HEK293 (cell line): Measurements from ENCODE around the gene CPT1A.

Experiments used
- BCL11A ChIP-seq: fragments of 450-650 bp; formaldehyde crosslinking; IDR thresholded peaks from 2 replicates; pipeline ENCODE4 v1.5.1; 2016; ENCODE audit warnings: low read depth, missing biosample characterization, missing genetic modification characterization
- GLIS2 ChIP-seq: fragments of 450-650 bp; formaldehyde crosslinking; IDR thresholded peaks from 2 replicates; pipeline ENCODE4 v1.5.1; 2016; ENCODE audit warnings: missing biosample characterization, missing genetic modification characterization
- KLF10 ChIP-seq: fragments of 450-650 bp; IDR thresholded peaks from 2 replicates; pipeline ENCODE4 v1.5.1; 2018; ENCODE audit warnings: missing biosample characterization, mild to moderate bottlenecking, missing genetic modification characterization
- MYNN ChIP-seq: fragments of 450-650 bp; formaldehyde crosslinking; IDR thresholded peaks from 2 replicates; pipeline ENCODE4 v1.5.1; 2016; ENCODE audit warnings: missing biosample characterization, missing genetic modification characterization, borderline replicate concordance
- ZBTB8A ChIP-seq: fragments of 450-650 bp; formaldehyde crosslinking; IDR thresholded peaks from 2 replicates; pipeline ENCODE4 v1.5.1; 2016; ENCODE audit warnings: missing biosample characterization, missing genetic modification characterization
- ZFHX2 ChIP-seq: fragments of 450-650 bp; formaldehyde crosslinking; conservative IDR thresholded peaks from 2 replicates; pipeline ENCODE4 v1.5.1; 2016; ENCODE audit warnings: missing biosample characterization, missing genetic modification characterization
- ZNF155 ChIP-seq: fragments of 450-650 bp; formaldehyde crosslinking; IDR thresholded peaks from 2 replicates; pipeline ENCODE4 v1.5.1; 2016; ENCODE audit warnings: missing biosample characterization, missing genetic modification characterization
- ZNF211 ChIP-seq: fragments of 450-650 bp; formaldehyde crosslinking; IDR thresholded peaks from 2 replicates; pipeline ENCODE4 v1.5.1; 2016; ENCODE audit warnings: low read depth, missing biosample characterization, missing genetic modification characterization
- ZNF23 ChIP-seq: fragments of 450-650 bp; formaldehyde crosslinking; IDR thresholded peaks from 2 replicates; pipeline ENCODE4 v1.5.1; 2016; ENCODE audit warnings: missing biosample characterization, missing genetic modification characterization, borderline replicate concordance
- ZNF37A ChIP-seq: fragments of 450-650 bp; IDR thresholded peaks from 2 replicates; pipeline ENCODE4 v1.5.1; 2018; ENCODE audit warnings: missing biosample characterization, missing genetic modification characterization
- ZNF394 ChIP-seq: fragments of 450-650 bp; formaldehyde crosslinking; IDR thresholded peaks from 2 replicates; pipeline ENCODE4 v1.5.1; 2016; ENCODE audit warnings: missing biosample characterization, missing genetic modification characterization, mild to moderate bottlenecking, moderate library complexity, borderline replicate concordance
- ZNF404 ChIP-seq: fragments of 450-650 bp; formaldehyde crosslinking; IDR thresholded peaks from 2 replicates; pipeline ENCODE4 v1.5.1; 2017; ENCODE audit warnings: missing biosample characterization, missing genetic modification characterization
- ZNF416 ChIP-seq: fragments of 450-650 bp; formaldehyde crosslinking; IDR thresholded peaks from 2 replicates; pipeline ENCODE4 v1.5.1; 2016; ENCODE audit warnings: missing biosample characterization, missing genetic modification characterization
- ZNF48 ChIP-seq: fragments of 450-650 bp; formaldehyde crosslinking; IDR thresholded peaks from 2 replicates; pipeline ENCODE4 v1.5.1; 2016; ENCODE audit warnings: missing biosample characterization, missing genetic modification characterization
- ZNF544 ChIP-seq: fragments of 450-650 bp; formaldehyde crosslinking; IDR thresholded peaks from 2 replicates; pipeline ENCODE4 v1.5.0; 2017; ENCODE audit warnings: missing biosample characterization, missing genetic modification characterization
- ZNF555 ChIP-seq: fragments of 450-650 bp; formaldehyde crosslinking; conservative IDR thresholded peaks from 2 replicates; pipeline ENCODE4 v1.5.1; 2017; ENCODE audit warnings: missing biosample characterization, mild to moderate bottlenecking, missing genetic modification characterization, inconsistent platforms
- ZNF658 ChIP-seq: fragments of 450-650 bp; formaldehyde crosslinking; IDR thresholded peaks from 2 replicates; pipeline ENCODE4; 2016; ENCODE audit warnings: missing biosample characterization, missing genetic modification characterization
- ZNF76 ChIP-seq: fragments of 450-650 bp; formaldehyde crosslinking; IDR thresholded peaks from 2 replicates; pipeline ENCODE4; 2016; ENCODE audit warnings: low read depth, missing biosample characterization, missing genetic modification characterization, borderline replicate concordance
- ZNF768 ChIP-seq: fragments of 450-650 bp; formaldehyde crosslinking; IDR thresholded peaks from 2 replicates; pipeline ENCODE4 v1.5.1; 2018; ENCODE audit warnings: missing biosample characterization, mild to moderate bottlenecking, missing genetic modification characterization
- ZNF776 ChIP-seq: fragments of 450-650 bp; formaldehyde crosslinking; IDR thresholded peaks from 2 replicates; pipeline ENCODE4 v1.5.0; 2017; ENCODE audit warnings: missing biosample characterization, missing genetic modification characterization, borderline replicate concordance
- ZNF785 ChIP-seq: fragments of 450-650 bp; formaldehyde crosslinking; IDR thresholded peaks from 2 replicates; pipeline ENCODE4 v1.5.1; 2016; ENCODE audit warnings: missing biosample characterization, missing genetic modification characterization
- ZNF830 ChIP-seq: fragments of 450-650 bp; IDR thresholded peaks from 2 replicates; pipeline ENCODE4 v1.5.0; 2018; ENCODE audit warnings: missing biosample characterization, missing genetic modification characterization, low read depth, mild to moderate bottlenecking, moderate library complexity
- ZNF843 ChIP-seq: fragments of 450-650 bp; formaldehyde crosslinking; IDR thresholded peaks from 2 replicates; pipeline ENCODE4 v1.5.1; 2016; ENCODE audit warnings: missing biosample characterization, missing genetic modification characterization
- TF ChIP-seq, protein P1 (sequence below): fragments of 450-650 bp; formaldehyde crosslinking; IDR thresholded peaks from 2 replicates; pipeline ENCODE4 v1.5.1; 2016; ENCODE audit warnings: missing biosample characterization, missing genetic modification characterization
- TF ChIP-seq, protein P2 (sequence below): fragments of 450-650 bp; formaldehyde crosslinking; IDR thresholded peaks from 2 replicates; pipeline ENCODE4 v1.5.1; 2016; ENCODE audit warnings: missing biosample characterization, missing genetic modification characterization
- TF ChIP-seq, protein P3 (sequence below): fragments of 450-650 bp; IDR thresholded peaks from 2 replicates; pipeline ENCODE4 v1.5.1; 2018; ENCODE audit warnings: missing biosample characterization, missing genetic modification characterization
- TF ChIP-seq, protein P4 (sequence below): fragments of 450-650 bp; formaldehyde crosslinking; IDR thresholded peaks from 2 replicates; pipeline ENCODE4 v1.5.1; 2016; ENCODE audit warnings: missing biosample characterization, missing genetic modification characterization
- TF ChIP-seq, protein P5 (sequence below): fragments of 450-650 bp; formaldehyde crosslinking; IDR thresholded peaks from 2 replicates; pipeline ENCODE4 v1.5.1; 2016; ENCODE audit warnings: missing biosample characterization, missing genetic modification characterization
- TF ChIP-seq, protein P6 (sequence below): IDR thresholded peaks from 2 replicates; pipeline ENCODE4 v1.6.1; 2011; ENCODE audit warnings: mild to moderate bottlenecking, low read depth, low read length, borderline replicate concordance

CPT1A gene

DNA sequence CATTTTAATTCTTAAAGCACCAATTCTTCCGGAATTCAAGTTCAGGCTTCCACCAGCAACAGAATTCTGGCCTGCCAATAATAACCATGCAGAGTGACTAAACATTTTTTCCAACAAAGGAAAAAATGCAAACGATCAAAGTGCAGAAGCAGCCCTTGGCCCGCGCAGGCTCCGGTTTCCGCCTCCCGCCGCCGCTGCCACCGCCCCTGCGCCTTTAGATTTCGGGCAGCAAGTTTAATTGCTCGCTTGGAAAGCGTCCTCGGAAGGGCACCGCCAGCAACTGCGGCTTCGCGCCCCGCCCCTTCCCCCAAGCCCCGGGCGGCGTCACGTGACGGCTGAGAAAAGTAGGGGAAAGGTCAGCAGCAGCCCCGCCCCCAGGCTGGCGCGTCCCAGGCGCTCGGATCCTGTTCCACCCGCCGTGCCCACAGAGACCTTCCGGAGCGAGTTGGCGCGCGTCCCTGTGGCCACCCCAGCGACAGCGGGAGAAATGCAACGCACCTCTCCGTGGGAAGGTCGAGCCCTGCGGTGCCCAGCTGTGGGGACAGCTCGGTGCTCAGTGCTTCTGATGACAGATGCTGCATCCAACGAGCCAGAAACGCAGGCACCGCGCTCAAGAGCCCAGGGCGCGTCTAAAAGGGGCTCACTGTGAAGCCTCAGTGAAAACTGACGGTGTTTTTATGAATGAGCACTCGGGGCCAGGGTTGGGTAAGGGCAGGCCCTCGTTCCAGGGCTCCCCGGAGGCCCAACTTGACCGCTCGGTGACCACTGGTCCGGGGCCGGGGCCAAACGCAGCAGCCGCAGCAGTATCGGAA lies 2.5 kb downstream of the CPT1A start (continued):
- TF ChIP-seq, protein P1, sequence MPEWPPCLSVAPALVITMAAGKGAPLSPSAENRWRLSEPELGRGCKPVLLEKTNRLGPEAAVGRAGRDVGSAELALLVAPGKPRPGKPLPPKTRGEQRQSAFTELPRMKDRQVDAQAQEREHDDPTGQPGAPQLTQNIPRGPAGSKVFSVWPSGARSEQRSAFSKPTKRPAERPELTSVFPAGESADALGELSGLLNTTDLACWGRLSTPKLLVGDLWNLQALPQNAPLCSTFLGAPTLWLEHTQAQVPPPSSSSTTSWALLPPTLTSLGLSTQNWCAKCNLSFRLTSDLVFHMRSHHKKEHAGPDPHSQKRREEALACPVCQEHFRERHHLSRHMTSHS (tag by site-specific recombination) = no peak
- no peak for TF ChIP-seq ZNF785 (tag by site-specific recombination)
- TF ChIP-seq GLIS2 (tag by site-specific recombination) = peak; percentile 66
- TF ChIP-seq ZNF768 = no peak
- no peak for TF ChIP-seq ZNF48 (tag by site-specific recombination)
- TF ChIP-seq ZNF404 = no peak
- TF ChIP-seq, protein P2, sequence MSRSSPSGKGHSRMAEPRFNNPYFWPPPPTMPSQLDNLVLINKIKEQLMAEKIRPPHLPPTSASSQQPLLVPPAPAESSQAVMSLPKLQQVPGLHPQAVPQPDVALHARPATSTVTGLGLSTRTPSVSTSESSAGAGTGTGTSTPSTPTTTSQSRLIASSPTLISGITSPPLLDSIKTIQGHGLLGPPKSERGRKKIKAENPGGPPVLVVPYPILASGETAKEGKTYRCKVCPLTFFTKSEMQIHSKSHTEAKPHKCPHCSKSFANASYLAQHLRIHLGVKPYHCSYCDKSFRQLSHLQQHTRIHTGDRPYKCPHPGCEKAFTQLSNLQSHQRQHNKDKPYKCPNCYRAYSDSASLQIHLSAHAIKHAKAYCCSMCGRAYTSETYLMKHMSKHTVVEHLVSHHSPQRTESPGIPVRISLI (tag by site-specific recombination) = no peak
- TF ChIP-seq ZNF37A (tag by site-specific recombination) = no peak
- TF ChIP-seq ZNF394 = no peak
- TF ChIP-seq MYNN (tag by site-specific recombination) = no peak
- TF ChIP-seq ZNF544 (tag by site-specific recombination) = no peak
- no peak for TF ChIP-seq ZNF211 (tag by site-specific recombination)
- TF ChIP-seq ZFHX2 (tag by site-specific recombination) = peak; percentile 75
- TF ChIP-seq ZNF843 (tag by site-specific recombination) = no peak
- TF ChIP-seq, protein P3, sequence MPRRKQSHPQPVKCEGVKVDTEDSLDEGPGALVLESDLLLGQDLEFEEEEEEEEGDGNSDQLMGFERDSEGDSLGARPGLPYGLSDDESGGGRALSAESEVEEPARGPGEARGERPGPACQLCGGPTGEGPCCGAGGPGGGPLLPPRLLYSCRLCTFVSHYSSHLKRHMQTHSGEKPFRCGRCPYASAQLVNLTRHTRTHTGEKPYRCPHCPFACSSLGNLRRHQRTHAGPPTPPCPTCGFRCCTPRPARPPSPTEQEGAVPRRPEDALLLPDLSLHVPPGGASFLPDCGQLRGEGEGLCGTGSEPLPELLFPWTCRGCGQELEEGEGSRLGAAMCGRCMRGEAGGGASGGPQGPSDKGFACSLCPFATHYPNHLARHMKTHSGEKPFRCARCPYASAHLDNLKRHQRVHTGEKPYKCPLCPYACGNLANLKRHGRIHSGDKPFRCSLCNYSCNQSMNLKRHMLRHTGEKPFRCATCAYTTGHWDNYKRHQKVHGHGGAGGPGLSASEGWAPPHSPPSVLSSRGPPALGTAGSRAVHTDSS (tag by site-specific recombination) = no peak
- TF ChIP-seq ZNF23 (tag by site-specific recombination) = no peak
- TF ChIP-seq ZBTB8A (tag by site-specific recombination) = peak; percentile 93
- no peak for TF ChIP-seq ZNF658
- no peak for TF ChIP-seq ZNF830 (tag by site-specific recombination)
- TF ChIP-seq, protein P4, sequence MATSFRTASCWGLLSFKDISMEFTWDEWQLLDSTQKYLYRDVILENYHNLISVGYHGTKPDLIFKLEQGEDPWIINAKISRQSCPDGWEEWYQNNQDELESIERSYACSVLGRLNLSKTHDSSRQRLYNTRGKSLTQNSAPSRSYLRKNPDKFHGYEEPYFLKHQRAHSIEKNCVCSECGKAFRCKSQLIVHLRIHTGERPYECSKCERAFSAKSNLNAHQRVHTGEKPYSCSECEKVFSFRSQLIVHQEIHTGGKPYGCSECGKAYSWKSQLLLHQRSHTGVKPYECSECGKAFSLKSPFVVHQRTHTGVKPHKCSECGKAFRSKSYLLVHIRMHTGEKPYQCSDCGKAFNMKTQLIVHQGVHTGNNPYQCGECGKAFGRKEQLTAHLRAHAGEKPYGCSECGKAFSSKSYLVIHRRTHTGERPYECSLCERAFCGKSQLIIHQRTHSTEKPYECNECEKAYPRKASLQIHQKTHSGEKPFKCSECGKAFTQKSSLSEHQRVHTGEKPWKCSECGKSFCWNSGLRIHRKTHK (tag by site-specific recombination) = no peak
- TF ChIP-seq, protein P5, sequence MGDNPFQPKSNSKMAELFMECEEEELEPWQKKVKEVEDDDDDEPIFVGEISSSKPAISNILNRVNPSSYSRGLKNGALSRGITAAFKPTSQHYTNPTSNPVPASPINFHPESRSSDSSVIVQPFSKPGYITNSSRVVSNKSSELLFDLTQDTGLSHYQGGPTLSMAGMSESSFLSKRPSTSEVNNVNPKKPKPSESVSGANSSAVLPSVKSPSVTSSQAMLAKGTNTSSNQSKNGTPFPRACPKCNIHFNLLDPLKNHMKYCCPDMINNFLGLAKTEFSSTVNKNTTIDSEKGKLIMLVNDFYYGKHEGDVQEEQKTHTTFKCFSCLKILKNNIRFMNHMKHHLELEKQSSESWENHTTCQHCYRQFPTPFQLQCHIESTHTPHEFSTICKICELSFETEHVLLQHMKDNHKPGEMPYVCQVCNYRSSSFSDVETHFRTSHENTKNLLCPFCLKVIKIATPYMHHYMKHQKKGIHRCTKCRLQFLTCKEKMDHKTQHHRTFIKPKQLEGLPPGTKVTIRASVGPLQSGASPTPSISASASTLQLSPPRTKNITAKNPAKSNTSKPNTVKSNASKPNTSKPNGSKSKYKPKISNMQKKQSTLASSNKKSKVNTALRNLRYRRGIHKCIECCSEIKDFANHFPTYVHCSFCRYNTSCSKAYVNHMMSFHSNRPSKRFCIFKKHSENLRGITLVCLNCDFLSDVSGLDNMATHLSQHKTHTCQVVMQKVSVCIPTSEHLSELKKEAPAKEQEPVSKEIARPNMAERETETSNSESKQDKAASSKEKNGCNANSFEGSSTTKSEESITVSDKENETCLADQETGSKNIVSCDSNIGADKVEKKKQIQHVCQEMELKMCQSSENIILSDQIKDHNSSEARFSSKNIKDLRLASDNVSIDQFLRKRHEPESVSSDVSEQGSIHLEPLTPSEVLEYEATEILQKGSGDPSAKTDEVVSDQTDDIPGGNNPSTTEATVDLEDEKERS = no peak
- TF ChIP-seq ZNF155 (tag by site-specific recombination) = no peak
- no peak for TF ChIP-seq ZNF416 (tag by site-specific recombination)
- peak; percentile 81 for TF ChIP-seq KLF10 (tag by site-specific recombination)
- 0 out of 2 replicates have a peak, but pooled peaks have one; percentile 16 for TF ChIP-seq ZNF76 (tag by site-specific recombination)
- TF ChIP-seq, protein P6, sequence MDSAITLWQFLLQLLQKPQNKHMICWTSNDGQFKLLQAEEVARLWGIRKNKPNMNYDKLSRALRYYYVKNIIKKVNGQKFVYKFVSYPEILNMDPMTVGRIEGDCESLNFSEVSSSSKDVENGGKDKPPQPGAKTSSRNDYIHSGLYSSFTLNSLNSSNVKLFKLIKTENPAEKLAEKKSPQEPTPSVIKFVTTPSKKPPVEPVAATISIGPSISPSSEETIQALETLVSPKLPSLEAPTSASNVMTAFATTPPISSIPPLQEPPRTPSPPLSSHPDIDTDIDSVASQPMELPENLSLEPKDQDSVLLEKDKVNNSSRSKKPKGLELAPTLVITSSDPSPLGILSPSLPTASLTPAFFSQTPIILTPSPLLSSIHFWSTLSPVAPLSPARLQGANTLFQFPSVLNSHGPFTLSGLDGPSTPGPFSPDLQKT = no peak
- no peak for TF ChIP-seq ZNF776 (tag by site-specific recombination)
- no peak for TF ChIP-seq ZNF555
- 0 out of 2 replicates have a peak, but pooled peaks have one; percentile 61 for TF ChIP-seq BCL11A (tag by site-specific recombination)
